Left kidney (tissue), 8 donors: ENCODE measurements around the gene UQCRHL. TPM values are rescaled to one million over a fixed set of nuclear protein-coding genes. Genes with fewer than 3 reads are reported as not detected.
"Not testable (repeated sequence)": the region's sequence is repeated elsewhere in the genome, so short reads cannot be mapped to it uniquely, and the experiment has no call there.

Source experiments
- DNase-seq: peaks from one replicate; pipeline ENCODE4 v3.0.0-alpha.2; 2013
- long read RNA-seq, 8 donors: transcript quantifications; one replicate each; lab custom pipeline, GENCODE V29; 2026
- polyA plus RNA-seq: library from polyadenylated mRNA; unstranded; fragments of 120-200 nt; gene quantifications from one replicate; pipeline ENCODE4 v1.2.1, GENCODE V29; 2013; ENCODE audit not compliant: insufficient read length

UQCRHL gene
- 3.1 TPM for polyA plus RNA-seq
- long read RNA-seq, donor 1, transcript UQCRHL-201 (1 exons, 2,180 nt), result major isoform, 19 of 19 reads
- long read RNA-seq, donor 1, partial matches to known transcripts, result 0 of 19 reads
- long read RNA-seq, donor 1, other reads (novel, unspliced or antisense), result 0 of 19 reads
- long read RNA-seq, donor 2, transcript UQCRHL-201 (1 exons, 2,180 nt), result major isoform, 6 of 6 reads
- long read RNA-seq, donor 2, partial matches to known transcripts, result 0 of 6 reads
- long read RNA-seq, donor 2, other reads (novel, unspliced or antisense), result 0 of 6 reads
- long read RNA-seq, donor 3, transcript UQCRHL-201 (1 exons, 2,180 nt), result major isoform, 8 of 8 reads
- long read RNA-seq, donor 3, partial matches to known transcripts, result 0 of 8 reads
- long read RNA-seq, donor 3, other reads (novel, unspliced or antisense), result 0 of 8 reads
- long read RNA-seq, donor 4, transcript UQCRHL-201 (1 exons, 2,180 nt), result major isoform, 6 of 6 reads
- long read RNA-seq, donor 4, partial matches to known transcripts, result 0 of 6 reads
- long read RNA-seq, donor 4, other reads (novel, unspliced or antisense), result 0 of 6 reads
- long read RNA-seq, donor 5, transcript UQCRHL-201 (1 exons, 2,180 nt), result major isoform, 23 of 23 reads
- long read RNA-seq, donor 5, partial matches to known transcripts, result 0 of 23 reads
- long read RNA-seq, donor 5, other reads (novel, unspliced or antisense), result 0 of 23 reads
- long read RNA-seq, donor 6, transcript UQCRHL-201 (1 exons, 2,180 nt), result major isoform, 17 of 17 reads
- long read RNA-seq, donor 6, partial matches to known transcripts, result 0 of 17 reads
- long read RNA-seq, donor 6, other reads (novel, unspliced or antisense), result 0 of 17 reads
- long read RNA-seq, donor 7, transcript UQCRHL-201 (1 exons, 2,180 nt), result major isoform, 13 of 13 reads
- long read RNA-seq, donor 7, partial matches to known transcripts, result 0 of 13 reads
- long read RNA-seq, donor 7, other reads (novel, unspliced or antisense), result 0 of 13 reads
- long read RNA-seq, donor 8, transcript UQCRHL-201 (1 exons, 2,180 nt), result major isoform, 6 of 6 reads
- long read RNA-seq, donor 8, partial matches to known transcripts, result 0 of 6 reads
- long read RNA-seq, donor 8, other reads (novel, unspliced or antisense), result 0 of 6 reads

- DNase-seq, result not testable (repeated sequence)
Measured at GRCh38 chr1:15807549-15807948, at the start of gene UQCRHL. Gene UQCRHL, minus strand, starts transcription at chr1:15807649. Its CDS starts 0 bp downstream, at chr1:15807649.

GRCh38 chr1:15856888-15857287 lies 49.4 kb upstream of the UQCRHL start:
- no peak for DNase-seq

- no peak for DNase-seq
Measured at GRCh38 chr1:15852828-15853302, 45.4 kb upstream of the UQCRHL start.

- no peak for DNase-seq
Measured at GRCh38 chr1:15852036-15852827, 44.8 kb upstream of the UQCRHL start.

GRCh38 chr1:15851210-15852035 lies 44.0 kb upstream of the UQCRHL start:
- DNase-seq, result no peak

- DNase-seq, result no peak
Measured at GRCh38 chr1:15850471-15851001, 43.1 kb upstream of the UQCRHL start.

GRCh38 chr1:15849775-15850324 lies 42.4 kb upstream of the UQCRHL start:
- DNase-seq, result peak; percentile 86

GRCh38 chr1:15848929-15849774 lies 41.7 kb upstream of the UQCRHL start:
- DNase-seq, result peak; percentile 91

GRCh38 chr1:15848143-15848928 lies 40.9 kb upstream of the UQCRHL start:
- no peak for DNase-seq

- no peak for DNase-seq
Measured at GRCh38 chr1:15847893-15848142, 40.4 kb upstream of the UQCRHL start.

- peak; percentile 98 for DNase-seq
Measured at GRCh38 chr1:15847100-15847892, 39.8 kb upstream of the UQCRHL start, which contains the start of gene SPEN. Gene SPEN, plus strand, starts transcription at chr1:15847707. Its CDS starts 361 bp downstream, at chr1:15848068.

GRCh38 chr1:15846056-15846455 lies 38.6 kb upstream of the UQCRHL start:
- DNase-seq, result not testable (repeated sequence)

GRCh38 chr1:15843826-15844572 lies 36.5 kb upstream of the UQCRHL start:
- DNase-seq, result peak; percentile 65

- DNase-seq, result no peak
Measured at GRCh38 chr1:15838721-15839120, 31.3 kb upstream of the UQCRHL start.

- no peak for DNase-seq
Measured at GRCh38 chr1:15837931-15838330, 30.5 kb upstream of the UQCRHL start.
